H1 (cell line): ENCODE data around the gene ASB3. TPM values are rescaled to one million over a fixed set of nuclear protein-coding genes. Genes with fewer than 3 reads are reported as not detected.

Experiments
- EZH2 ChIP-seq: fragments of 200-600 bp; sonication (generic); IDR thresholded peaks from 2 replicates; pipeline ENCODE4 v1.7.1; 2012; ENCODE audit warnings: low read depth, mild to moderate bottlenecking, moderate library complexity, low read length, inconsistent platforms; ENCODE audit not compliant: severe bottlenecking
- POU5F1 ChIP-seq: IDR thresholded peaks from 2 replicates; pipeline ENCODE4 v1.6.1; 2011; ENCODE audit warnings: low read depth, mild to moderate bottlenecking, low read length, moderate library complexity
- SIRT6 ChIP-seq: IDR thresholded peaks from one replicate; pipeline ENCODE4 v1.7.1; 2012; ENCODE audit warnings: low read length, inconsistent platforms
- SP2 ChIP-seq: IDR thresholded peaks from 2 replicates; pipeline ENCODE4 v1.6.1; 2012; ENCODE audit warnings: mild to moderate bottlenecking, low read length, inconsistent platforms
- SRF ChIP-seq: IDR thresholded peaks from 2 replicates; pipeline ENCODE4 v1.6.1; 2011; ENCODE audit warnings: mild to moderate bottlenecking, low read depth, low read length, moderate library complexity
- TBP ChIP-seq: IDR thresholded peaks from 2 replicates; pipeline ENCODE4 v1.6.1; 2011; ENCODE audit warnings: low read depth, low read length, improper control_type of control experiment
- TCF12 ChIP-seq: IDR thresholded peaks from 2 replicates; pipeline ENCODE4 v1.6.1; 2011; ENCODE audit warnings: low read depth, mild to moderate bottlenecking, low read length
- polyA plus RNA-seq, 7 experiments: library from polyadenylated mRNA; depleted of rRNA in 3 of 7; stranded (reverse) in 5 of 7; unstranded in 2 of 7; fragments of >200 nt in 5 of 7; fragments of 200-250 nt in 2 of 7; gene quantifications; 1 replicate in 5 of 7; 2 replicates in 1 of 7; 4 replicates in 1 of 7; pipeline versions ENCODE4 v1.2.1 to v1.2.3, GENCODE V29; 2011 to 2013; ENCODE audit warnings: missing spikeins in 2 of 7, mixed read lengths in 2 of 7
- total RNA-seq: library from RNA; stranded (reverse); fragmentation: NEBNext Ultra II Directional; extraction: Animal tissue kit (Norgen Biotek cat#: 25700); gene quantifications from 2 replicates; pipeline ENCODE4 v1.2.1, GENCODE V29; 2021
- TF ChIP-seq, protein P1 (sequence below): IDR thresholded peaks from 2 replicates; pipeline ENCODE4 v1.6.1; 2012; ENCODE audit warnings: low read length, inconsistent platforms
- TF ChIP-seq, protein P2 (sequence below): IDR thresholded peaks from 2 replicates; pipeline ENCODE4 v1.6.1; 2011; ENCODE audit warnings: low read length, improper control_type of control experiment
- TF ChIP-seq, protein P3 (sequence below): IDR thresholded peaks from 2 replicates; pipeline ENCODE4 v1.6.1; 2012; ENCODE audit warnings: inconsistent platforms

Gene ASB3
- total and polyA plus RNA-seq, 2 of the 8 experiments (the other 6 are each of a cell fraction or from before 2014, with no cell fraction given) = 22.6 to 25.4 TPM

DNA sequence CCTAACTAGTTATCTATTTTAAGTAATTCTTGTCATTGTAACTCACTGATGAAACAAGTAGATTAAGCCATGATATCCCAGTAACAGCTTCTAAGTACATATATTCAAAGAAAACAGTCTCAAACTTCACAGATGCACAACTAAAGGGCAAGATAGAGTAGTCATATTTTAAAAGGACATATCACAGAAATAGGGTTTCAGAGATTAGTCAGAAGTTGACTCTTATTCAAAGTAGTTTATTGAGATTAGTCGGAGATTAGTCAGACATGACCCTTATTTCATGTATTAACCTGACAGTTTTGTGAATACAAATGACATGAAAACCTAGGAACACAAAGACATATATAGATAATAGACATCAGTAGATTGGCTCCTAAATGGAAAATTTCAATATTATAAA is 35.0 kb downstream of the ASB3 start (continued):
- TF ChIP-seq, protein P1, sequence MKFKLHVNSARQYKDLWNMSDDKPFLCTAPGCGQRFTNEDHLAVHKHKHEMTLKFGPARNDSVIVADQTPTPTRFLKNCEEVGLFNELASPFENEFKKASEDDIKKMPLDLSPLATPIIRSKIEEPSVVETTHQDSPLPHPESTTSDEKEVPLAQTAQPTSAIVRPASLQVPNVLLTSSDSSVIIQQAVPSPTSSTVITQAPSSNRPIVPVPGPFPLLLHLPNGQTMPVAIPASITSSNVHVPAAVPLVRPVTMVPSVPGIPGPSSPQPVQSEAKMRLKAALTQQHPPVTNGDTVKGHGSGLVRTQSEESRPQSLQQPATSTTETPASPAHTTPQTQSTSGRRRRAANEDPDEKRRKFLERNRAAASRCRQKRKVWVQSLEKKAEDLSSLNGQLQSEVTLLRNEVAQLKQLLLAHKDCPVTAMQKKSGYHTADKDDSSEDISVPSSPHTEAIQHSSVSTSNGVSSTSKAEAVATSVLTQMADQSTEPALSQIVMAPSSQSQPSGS = no peak
- no peak for TF ChIP-seq EZH2
- TF ChIP-seq TBP = no peak
- no peak for TF ChIP-seq SP2
- TF ChIP-seq, protein P2, sequence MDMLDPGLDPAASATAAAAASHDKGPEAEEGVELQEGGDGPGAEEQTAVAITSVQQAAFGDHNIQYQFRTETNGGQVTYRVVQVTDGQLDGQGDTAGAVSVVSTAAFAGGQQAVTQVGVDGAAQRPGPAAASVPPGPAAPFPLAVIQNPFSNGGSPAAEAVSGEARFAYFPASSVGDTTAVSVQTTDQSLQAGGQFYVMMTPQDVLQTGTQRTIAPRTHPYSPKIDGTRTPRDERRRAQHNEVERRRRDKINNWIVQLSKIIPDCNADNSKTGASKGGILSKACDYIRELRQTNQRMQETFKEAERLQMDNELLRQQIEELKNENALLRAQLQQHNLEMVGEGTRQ = no peak
- TF ChIP-seq, protein P3, sequence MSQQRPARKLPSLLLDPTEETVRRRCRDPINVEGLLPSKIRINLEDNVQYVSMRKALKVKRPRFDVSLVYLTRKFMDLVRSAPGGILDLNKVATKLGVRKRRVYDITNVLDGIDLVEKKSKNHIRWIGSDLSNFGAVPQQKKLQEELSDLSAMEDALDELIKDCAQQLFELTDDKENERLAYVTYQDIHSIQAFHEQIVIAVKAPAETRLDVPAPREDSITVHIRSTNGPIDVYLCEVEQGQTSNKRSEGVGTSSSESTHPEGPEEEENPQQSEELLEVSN = no peak
- TF ChIP-seq SIRT6 = no peak
- no peak for TF ChIP-seq POU5F1
- no peak for TF ChIP-seq SRF
- TF ChIP-seq TCF12 = no peak
- TF ChIP-seq, all 59 proteins: peak for 0
